ENCODE measurements around the gene RMI2. TPM values are rescaled to one million over a fixed set of nuclear protein-coding genes. Genes with fewer than 3 reads are reported as not detected.
"Not testable (repeated sequence)": the region's sequence is repeated elsewhere in the genome, so short reads cannot be mapped to it uniquely, and the experiment has no call there.

Gene RMI2
- total RNA-seq, 3 donors from 2014 or later: 0.16 to 1.6 (median 0.33) TPM

DNA sequence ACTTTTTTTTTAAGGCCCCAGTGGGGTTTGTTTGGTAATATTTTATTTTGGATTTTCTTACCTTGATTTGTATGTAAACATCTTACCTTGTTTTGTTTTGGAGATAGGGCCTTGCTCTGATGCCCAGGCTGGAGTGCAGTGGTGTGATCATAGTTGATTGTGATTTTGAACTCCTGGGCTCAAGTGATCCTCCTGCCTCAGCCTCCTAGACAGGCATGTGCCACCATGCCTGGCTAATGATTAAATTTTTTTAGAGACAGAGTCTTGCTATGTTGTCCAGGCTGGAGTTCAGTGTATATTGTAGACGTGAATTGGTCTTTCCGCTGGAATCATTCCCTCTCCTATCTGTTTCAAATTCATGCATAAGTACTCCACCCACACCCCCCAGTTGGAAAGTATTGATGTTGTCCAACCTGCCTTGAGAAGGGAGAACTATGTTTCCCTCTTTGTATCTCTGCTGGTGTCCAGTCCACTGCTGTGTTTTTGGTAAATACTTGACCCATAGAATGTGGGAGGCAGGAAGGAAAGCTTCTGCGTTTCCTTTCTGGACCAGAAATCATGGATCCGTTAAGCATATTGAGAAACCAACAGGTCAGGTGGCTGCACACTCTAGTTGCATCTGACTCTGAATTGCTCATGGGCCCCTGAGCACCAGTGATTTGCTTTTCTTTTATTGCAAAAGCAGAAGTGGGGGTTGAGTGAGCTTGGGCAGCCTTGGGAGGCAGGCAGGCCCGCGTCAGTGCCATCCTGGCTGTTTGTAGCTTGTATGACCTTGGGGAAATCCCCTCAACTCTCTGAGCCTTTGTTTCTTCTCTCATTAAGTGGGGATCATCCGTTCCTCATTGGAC, 25.0 kb downstream of the RMI2 start:
- Histone ChIP-seq H3K4me3 (no peak overlapping the region), H3K27ac (no peak overlapping the region), H3K36me3 (no peaks in the 10 kb centered on the region), H3K4me1 (no peaks in the 10 kb centered on the region), H3K9me3 (no peaks in the 10 kb centered on the region), H3K27me3 (no peaks in the 10 kb centered on the region)
- intact Hi-C loops (cut with DNase I; ENCODE audit: low total_unique reads): no loop called here
- no peak for DNase-seq (ENCODE audit: low spot score in 2 of 2)
- TF ChIP-seq, protein P1, sequence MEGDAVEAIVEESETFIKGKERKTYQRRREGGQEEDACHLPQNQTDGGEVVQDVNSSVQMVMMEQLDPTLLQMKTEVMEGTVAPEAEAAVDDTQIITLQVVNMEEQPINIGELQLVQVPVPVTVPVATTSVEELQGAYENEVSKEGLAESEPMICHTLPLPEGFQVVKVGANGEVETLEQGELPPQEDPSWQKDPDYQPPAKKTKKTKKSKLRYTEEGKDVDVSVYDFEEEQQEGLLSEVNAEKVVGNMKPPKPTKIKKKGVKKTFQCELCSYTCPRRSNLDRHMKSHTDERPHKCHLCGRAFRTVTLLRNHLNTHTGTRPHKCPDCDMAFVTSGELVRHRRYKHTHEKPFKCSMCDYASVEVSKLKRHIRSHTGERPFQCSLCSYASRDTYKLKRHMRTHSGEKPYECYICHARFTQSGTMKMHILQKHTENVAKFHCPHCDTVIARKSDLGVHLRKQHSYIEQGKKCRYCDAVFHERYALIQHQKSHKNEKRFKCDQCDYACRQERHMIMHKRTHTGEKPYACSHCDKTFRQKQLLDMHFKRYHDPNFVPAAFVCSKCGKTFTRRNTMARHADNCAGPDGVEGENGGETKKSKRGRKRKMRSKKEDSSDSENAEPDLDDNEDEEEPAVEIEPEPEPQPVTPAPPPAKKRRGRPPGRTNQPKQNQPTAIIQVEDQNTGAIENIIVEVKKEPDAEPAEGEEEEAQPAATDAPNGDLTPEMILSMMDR (IDR thresholded peaks at IDR 0.05): no peak
- TF ChIP-seq POLR2A (IDR thresholded peaks at IDR 0.05): no peak
- TF ChIP-seq POLR2AphosphoS5 (IDR thresholded peaks at IDR 0.05): no peak

DNA sequence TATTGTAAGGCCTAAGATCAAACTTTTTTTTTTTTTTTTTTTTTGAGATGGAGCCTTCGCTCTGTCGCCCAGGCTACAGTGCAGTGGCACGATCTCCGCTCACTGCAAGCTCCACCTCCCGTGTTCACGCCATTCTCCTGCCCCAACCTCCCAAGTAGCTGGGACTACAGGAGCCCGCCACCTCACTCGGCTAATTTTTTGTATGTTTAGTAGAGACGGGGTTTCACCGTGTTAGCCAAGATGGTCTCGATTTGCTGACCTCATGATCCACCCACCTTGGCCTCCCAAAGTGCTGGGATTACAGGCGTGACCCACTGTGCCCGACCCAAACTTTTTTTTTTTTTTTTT, 25.6 kb downstream of the RMI2 start:
- H3K4me1 ChIP-seq; DNase-seq (ENCODE audit: low spot score in 2 of 2); H3K9me3 ChIP-seq; intact Hi-C loops (cut with DNase I; ENCODE audit: low total_unique reads); H3K36me3 ChIP-seq; H3K27ac ChIP-seq; H3K4me3 ChIP-seq; H3K27me3 ChIP-seq: not testable (repeated sequence)

DNA sequence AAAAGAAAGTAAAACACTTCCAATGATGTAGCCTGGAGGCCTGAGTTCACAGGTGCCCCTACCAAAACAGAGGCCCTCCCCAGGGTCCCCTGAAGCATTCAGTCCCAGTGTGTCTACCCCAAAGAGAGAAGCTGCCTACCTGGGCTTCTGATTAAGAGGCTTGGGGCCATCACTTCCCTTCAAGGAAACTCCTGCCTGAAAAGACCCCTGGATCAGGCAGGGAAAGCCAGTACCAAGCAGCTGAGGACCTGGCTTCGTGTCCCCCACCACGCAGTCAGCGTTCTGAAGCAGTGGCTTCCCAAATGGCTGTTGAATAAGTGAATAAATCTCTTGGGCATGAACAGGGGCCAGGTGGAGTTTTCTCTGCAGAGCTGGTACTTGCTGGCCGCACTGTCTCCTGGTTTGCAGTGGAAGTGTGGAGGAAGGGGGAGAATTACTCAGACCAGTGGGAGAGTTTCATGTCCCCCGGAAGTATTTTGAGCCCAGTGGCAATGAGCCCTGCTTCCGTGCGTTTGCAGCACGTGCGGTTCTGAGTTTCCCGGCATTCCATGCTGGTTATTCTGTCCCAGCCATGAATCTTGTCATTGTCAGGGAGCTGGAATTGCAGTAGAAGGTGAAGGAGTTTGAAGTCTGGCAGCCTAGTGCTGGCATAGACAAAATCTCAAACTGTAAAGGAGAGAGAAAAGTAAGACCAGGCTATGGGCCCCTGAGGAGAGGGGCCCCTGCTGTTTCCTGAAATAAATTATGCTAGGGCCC, 27.0 kb downstream of the RMI2 start:
- intact Hi-C loops (cut with DNase I; ENCODE audit: low total_unique reads): no loop called here
- Histone ChIP-seq H3K4me3 (no peak overlapping the region), H3K36me3 (no peaks in the 10 kb centered on the region), H3K9me3 (no peaks in the 10 kb centered on the region), H3K27ac (no peak overlapping the region), H3K4me1 (no peaks in the 10 kb centered on the region), H3K27me3 (no peaks in the 10 kb centered on the region)
- no peak for DNase-seq (ENCODE audit: low spot score in 2 of 2)
- TF ChIP-seq, protein P1 (IDR thresholded peaks at IDR 0.05): no peak
- TF ChIP-seq POLR2A (IDR thresholded peaks at IDR 0.05) (no peak), POLR2AphosphoS5 (IDR thresholded peaks at IDR 0.05) (no peak)

GRCh38 chr16:11372829-11373306, 27.6 kb downstream of the RMI2 start:
- intact Hi-C loops (cut with DNase I; ENCODE audit: low total_unique reads): no loop called here
- no peak overlapping the region for H3K27ac ChIP-seq
- H3K36me3 ChIP-seq: no peaks in the 10 kb centered on the region
- DNase-seq (ENCODE audit: low spot score in 2 of 2): no peak
- no peak for TF ChIP-seq POLR2A (IDR thresholded peaks at IDR 0.05)
- TF ChIP-seq, protein P1 (IDR thresholded peaks at IDR 0.05): no peak
- TF ChIP-seq POLR2AphosphoS5 (IDR thresholded peaks at IDR 0.05): no peak
- H3K27me3 ChIP-seq: no peaks in the 10 kb centered on the region
- H3K9me3 ChIP-seq: no peaks in the 10 kb centered on the region
- no peaks in the 10 kb centered on the region for H3K4me1 ChIP-seq
- H3K4me3 ChIP-seq: no peak overlapping the region

- no peak for TF ChIP-seq POLR2A (IDR thresholded peaks at IDR 0.05)
- TF ChIP-seq, protein P1 (IDR thresholded peaks at IDR 0.05): no peak
- no peak for TF ChIP-seq POLR2AphosphoS5 (IDR thresholded peaks at IDR 0.05)
- intact Hi-C loops (cut with DNase I; ENCODE audit: low total_unique reads): no loop called here
- H3K36me3 ChIP-seq: no peaks in the 10 kb centered on the region
- H3K9me3 ChIP-seq: no peaks in the 10 kb centered on the region
- DNase-seq (ENCODE audit: low spot score in 2 of 2): no peak
- no peak overlapping the region for H3K27ac ChIP-seq
- H3K4me1 ChIP-seq: no peaks in the 10 kb centered on the region
- no peak overlapping the region for H3K4me3 ChIP-seq
- no peaks in the 10 kb centered on the region for H3K27me3 ChIP-seq
Observed at GRCh38 chr16:11374255-11374654, 29.0 kb downstream of the RMI2 start.

Data from breast epithelium (tissue), 4 donors.